ENCODE measurements around the gene C1orf185. TPM values are rescaled to one million over a fixed set of nuclear protein-coding genes. Genes with fewer than 3 reads are reported as not detected.
A peak's percentile ranks its signal among the peaks of the same experiment; 100 is the strongest.

The C1orf185 gene
- total and polyA plus RNA-seq, 9 of the 15 experiments (the other 6 are each of a cell fraction or from before 2014, with no cell fraction given), result not detected

GRCh38 chr1:51158263-51158662, 56.2 kb downstream of the C1orf185 start (continued):
- TF ChIP-seq, protein P1, sequence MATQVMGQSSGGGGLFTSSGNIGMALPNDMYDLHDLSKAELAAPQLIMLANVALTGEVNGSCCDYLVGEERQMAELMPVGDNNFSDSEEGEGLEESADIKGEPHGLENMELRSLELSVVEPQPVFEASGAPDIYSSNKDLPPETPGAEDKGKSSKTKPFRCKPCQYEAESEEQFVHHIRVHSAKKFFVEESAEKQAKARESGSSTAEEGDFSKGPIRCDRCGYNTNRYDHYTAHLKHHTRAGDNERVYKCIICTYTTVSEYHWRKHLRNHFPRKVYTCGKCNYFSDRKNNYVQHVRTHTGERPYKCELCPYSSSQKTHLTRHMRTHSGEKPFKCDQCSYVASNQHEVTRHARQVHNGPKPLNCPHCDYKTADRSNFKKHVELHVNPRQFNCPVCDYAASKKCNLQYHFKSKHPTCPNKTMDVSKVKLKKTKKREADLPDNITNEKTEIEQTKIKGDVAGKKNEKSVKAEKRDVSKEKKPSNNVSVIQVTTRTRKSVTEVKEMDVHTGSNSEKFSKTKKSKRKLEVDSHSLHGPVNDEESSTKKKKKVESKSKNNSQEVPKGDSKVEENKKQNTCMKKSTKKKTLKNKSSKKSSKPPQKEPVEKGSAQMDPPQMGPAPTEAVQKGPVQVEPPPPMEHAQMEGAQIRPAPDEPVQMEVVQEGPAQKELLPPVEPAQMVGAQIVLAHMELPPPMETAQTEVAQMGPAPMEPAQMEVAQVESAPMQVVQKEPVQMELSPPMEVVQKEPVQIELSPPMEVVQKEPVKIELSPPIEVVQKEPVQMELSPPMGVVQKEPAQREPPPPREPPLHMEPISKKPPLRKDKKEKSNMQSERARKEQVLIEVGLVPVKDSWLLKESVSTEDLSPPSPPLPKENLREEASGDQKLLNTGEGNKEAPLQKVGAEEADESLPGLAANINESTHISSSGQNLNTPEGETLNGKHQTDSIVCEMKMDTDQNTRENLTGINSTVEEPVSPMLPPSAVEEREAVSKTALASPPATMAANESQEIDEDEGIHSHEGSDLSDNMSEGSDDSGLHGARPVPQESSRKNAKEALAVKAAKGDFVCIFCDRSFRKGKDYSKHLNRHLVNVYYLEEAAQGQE (IDR thresholded peaks at IDR 0.05; ENCODE audit: borderline replicate concordance), result no peak
- TF ChIP-seq, protein P1 (CRISPR knock-in tag; IDR thresholded peaks at IDR 0.05; ENCODE audit: low read depth), result no peak
- TF ChIP-seq EHMT2 (IDR thresholded peaks at IDR 0.05) (0 out of 2 replicates have a peak, but pooled peaks have one; percentile 40), MED1 (CRISPR knock-in tag; IDR thresholded peaks at IDR 0.05; ENCODE audit: borderline replicate concordance) (no peak), GATA2 (CRISPR knock-in tag; IDR thresholded peaks at IDR 0.05) (no peak), MCM2 (IDR thresholded peaks at IDR 0.05; ENCODE audit: low read depth) (no peak)

All from K562 (cell line).